ENCODE data around the gene MRI1.
"Not testable (repeated sequence)": the region's sequence is repeated elsewhere in the genome, so short reads cannot be mapped to it uniquely, and the experiment has no call there.

Gene MRI1

DNA sequence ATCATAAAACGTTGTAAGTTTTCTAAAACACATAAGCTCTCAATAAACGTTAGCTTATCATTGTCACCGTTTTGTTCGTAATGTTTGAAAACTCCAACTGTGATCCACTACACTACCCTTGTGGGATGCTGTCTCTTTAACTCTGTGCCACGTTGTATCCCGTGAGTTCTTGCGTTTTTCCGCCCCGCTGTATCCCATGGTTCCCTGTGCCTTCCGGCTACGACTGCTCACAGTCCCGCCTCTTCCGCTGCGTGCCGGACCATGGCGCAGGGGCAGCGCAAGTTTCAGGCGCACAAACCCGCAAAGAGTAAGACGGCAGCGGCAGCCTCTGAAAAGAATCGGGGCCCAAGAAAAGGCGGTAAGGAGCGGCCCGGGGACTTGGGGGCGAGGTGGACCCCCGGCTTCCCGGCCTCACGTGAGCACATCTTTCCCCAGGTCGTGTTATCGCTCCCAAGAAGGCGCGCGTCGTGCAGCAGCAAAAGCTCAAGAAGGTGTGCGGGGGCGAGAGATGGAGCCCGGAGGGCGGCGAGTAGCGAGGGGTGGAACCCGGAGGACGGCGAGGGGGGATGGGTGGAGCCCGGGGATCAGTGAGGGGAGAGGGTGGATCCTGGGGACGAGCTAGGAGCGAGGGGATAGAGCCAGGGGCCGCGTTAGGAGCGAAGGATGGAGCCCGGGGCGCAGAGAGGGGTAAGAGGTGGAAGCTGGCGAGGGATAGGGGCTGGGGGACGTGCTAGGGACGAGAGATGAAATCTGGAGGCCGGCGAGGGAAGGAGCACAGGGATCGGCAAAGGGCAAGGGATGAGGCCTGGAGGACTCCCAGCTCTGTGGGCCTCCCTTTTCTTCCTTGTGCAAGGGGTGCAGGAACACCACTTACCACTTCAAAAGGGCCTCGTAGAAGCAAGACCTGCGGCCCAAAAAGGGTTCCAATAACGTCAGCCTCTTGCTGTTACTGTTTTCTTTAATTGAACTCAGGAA lies 10.2 kb downstream of the MRI1 start, which contains the start of gene C19orf53:
C19orf53 (plus strand) TSS at position 240 of the 975 bp plus-strand sequence; CDS start at position 262, 22 bp downstream.
- ATAC-seq (peak; percentile 100), DNase-seq (peak; percentile 80 to 86)
- H3K4me1 Mint-ChIP-seq: peaks cover 30% of the 10 kb centered on the region
- H3K27ac Mint-ChIP-seq: peak within 1 kb of the TSS; percentile 96 to 97
- no peaks in the 10 kb centered on the region for H3K9me3 Mint-ChIP-seq
- H3K27me3 Mint-ChIP-seq: no peaks in the 10 kb centered on the region
- H3K4me3 Mint-ChIP-seq: peak within 1 kb of the TSS; percentile 94 to 99

DNA sequence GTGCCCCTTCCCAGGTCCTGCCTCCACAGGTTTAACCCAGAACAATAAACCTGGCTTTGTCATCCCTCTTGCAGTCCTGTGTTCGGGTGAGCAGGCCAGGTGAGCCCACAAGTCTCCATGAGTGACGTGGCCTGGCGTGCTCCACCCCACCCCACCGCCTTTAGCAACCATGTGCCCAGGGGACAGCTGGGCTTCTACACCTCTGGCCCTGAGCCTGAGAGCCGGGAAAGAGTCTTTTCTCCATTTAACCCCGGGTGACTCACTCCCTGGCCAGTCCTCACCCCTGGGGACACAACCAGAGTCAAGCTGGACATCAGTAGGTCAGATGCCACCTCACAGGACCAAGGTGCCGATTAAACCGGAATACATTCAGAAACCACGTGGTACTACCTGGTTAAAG lies 14.1 kb downstream of the MRI1 start:
- Mint-ChIP-seq H3K27me3 (no peaks in the 10 kb centered on the region), H3K4me3 (no peak overlapping the region), H3K9me3 (no peaks in the 10 kb centered on the region), H3K4me1 (peaks cover 52% of the 10 kb centered on the region), H3K27ac (peak overlapping the region in 1 of 2 donors; percentile 32)
- no peak for ATAC-seq
- DNase-seq: no peak

DNA sequence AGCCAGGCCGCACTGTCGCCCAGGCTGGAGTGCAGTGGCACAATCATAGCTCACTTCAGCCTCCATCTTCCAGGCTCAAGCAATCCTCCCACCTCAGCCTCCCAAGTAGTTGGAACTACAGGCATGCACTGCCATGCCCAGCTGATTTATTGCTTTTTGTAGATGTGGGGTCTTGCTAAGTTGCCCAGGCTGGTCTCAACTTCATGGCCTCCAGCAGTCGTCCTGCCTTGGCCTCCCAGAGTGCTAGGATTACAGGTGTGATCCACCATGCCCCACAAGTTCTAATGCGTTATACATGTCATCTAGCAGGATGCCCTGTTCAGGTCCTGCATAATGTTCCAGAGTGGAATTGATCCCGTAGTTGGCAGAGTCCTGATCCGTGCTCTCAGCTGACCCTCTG lies 14.5 kb downstream of the MRI1 start:
- H3K27ac Mint-ChIP-seq: peak overlapping the region in 1 of 2 donors; percentile 32
- no peaks in the 10 kb centered on the region for H3K9me3 Mint-ChIP-seq
- no peak for ATAC-seq
- peaks cover 53% of the 10 kb centered on the region for H3K4me1 Mint-ChIP-seq
- DNase-seq: no peak
- H3K27me3 Mint-ChIP-seq: no peaks in the 10 kb centered on the region
- H3K4me3 Mint-ChIP-seq: no peak overlapping the region

DNA sequence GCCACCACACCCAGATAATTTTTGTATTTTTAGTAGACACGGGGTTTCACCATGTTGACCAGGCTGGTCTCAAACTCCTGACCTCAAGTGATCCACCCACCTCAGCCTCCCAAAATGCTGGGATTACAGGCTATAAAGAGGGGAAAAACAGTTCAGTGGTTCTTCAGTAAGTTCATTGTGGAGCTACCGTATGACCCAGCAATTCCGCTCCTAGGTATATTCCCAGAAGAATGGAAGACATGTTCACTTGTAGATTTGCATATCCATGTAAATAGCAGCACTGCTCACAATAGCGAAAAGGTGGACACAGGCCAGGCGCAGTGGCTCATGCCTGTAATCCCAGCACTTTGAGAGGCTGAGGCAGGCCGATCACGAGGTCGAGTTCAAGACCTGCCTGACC lies 15.5 kb downstream of the MRI1 start:
- not testable (repeated sequence) for H3K27ac Mint-ChIP-seq, DNase-seq, ATAC-seq, H3K9me3 Mint-ChIP-seq, H3K4me3 Mint-ChIP-seq, H3K27me3 Mint-ChIP-seq
- H3K4me1 Mint-ChIP-seq: peaks cover 51% of the 10 kb centered on the region

DNA sequence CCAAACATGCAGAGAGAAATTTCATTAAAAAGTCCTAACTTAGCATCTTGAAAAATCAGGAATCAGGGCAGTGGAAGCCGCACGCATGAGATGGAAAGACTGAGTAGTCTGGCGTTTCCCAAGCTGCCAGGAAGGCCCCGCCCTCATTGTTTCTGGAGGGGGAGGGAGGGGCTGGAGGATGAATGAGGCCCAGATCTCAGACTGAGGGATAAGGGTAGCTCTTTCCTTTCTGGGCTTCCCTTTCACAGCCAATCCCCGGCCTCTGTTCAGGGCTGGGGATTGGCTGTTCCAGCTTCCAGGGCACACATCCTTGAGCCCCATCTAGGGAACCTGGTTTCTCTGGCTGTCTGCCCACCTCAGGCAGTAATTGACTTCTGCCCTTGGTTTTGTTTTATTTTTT lies 17.2 kb downstream of the MRI1 start:
- H3K27ac Mint-ChIP-seq: peak overlapping the region in 1 of 2 donors; percentile 40
- ATAC-seq: no peak

DNA sequence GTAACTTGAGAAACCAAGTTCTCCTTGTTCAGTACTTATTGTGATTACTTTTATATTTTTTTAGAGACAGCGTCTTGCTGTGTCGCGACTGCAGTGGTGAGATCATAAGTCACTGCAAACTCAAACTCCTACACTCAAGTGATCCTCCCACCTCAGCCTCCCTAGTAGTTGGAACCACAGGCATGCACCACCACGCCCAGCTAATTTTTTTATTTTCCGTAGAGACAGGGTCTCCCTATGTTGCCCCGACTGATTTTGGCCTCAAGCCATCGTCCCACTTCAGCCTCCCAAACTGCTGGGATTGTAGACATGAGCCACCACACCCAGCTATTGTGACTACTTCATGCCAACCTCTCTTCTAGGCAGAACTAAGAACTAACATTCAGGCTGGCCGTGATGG lies 18.2 kb downstream of the MRI1 start:
- no peak overlapping the region for H3K4me3 Mint-ChIP-seq
- H3K9me3 Mint-ChIP-seq: no peaks in the 10 kb centered on the region
- ATAC-seq: no peak
- no peak for DNase-seq
- H3K4me1 Mint-ChIP-seq: peaks cover 46% of the 10 kb centered on the region
- H3K27me3 Mint-ChIP-seq: no peaks in the 10 kb centered on the region
- H3K27ac Mint-ChIP-seq: peak overlapping the region; percentile 53 to 82

More for the DNA sequence above, 17.2 kb downstream of the MRI1 start:
- Mint-ChIP-seq H3K4me1 (peaks cover 42% of the 10 kb centered on the region), H3K9me3 (no peaks in the 10 kb centered on the region), H3K27me3 (no peaks in the 10 kb centered on the region), H3K4me3 (no peak overlapping the region)
- DNase-seq: no peak

DNA sequence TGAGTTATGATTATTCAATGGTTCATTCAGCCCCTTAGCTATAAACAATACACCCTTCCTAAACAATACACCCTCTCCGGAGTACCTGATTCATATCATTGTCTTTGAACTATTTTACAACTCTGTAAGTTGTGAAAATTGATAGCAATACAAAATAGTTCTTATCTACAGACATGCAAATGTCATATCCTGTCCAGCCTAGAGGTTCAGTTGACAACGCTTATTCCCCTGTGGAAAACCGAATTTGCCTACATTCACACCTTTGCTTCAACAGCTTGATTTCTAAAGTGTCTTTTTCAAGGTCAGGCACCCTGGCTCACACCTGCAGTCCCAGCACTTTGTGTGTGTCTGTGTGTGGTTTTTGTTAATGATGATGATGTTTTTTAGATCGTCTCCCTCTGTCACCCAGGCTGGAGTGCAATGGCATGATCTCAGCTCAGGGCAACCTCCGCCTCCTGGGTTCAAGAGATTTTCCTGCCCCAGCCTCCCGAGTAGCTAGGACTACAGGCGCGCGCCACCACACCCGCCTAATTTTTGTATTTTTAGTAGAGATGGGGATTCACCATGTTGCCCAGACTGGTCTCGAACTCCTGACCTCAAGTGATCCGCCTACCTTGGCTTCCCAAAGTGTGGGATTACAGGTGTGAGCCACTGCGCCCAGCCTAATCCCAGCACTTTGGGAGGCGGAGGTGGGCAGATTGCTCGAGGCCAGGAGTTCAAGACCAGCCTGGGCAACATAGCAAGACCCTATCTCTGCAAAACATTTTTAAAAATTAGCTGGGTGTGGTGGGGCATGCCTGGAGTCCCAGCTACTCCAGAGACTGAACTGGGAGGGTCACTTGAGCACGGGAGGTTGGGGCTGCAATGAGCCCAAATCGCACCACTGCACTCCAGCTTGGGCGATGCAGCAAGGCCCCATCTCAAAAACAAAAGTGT lies 19.5 kb downstream of the MRI1 start:
- no peaks in the 10 kb centered on the region for H3K9me3 Mint-ChIP-seq
- H3K4me3 Mint-ChIP-seq: no peak overlapping the region
- no peak overlapping the region for H3K27ac Mint-ChIP-seq
- no peaks in the 10 kb centered on the region for H3K27me3 Mint-ChIP-seq
- DNase-seq: no peak
- no peak for ATAC-seq
- H3K4me1 Mint-ChIP-seq: peaks cover 55% of the 10 kb centered on the region

DNA sequence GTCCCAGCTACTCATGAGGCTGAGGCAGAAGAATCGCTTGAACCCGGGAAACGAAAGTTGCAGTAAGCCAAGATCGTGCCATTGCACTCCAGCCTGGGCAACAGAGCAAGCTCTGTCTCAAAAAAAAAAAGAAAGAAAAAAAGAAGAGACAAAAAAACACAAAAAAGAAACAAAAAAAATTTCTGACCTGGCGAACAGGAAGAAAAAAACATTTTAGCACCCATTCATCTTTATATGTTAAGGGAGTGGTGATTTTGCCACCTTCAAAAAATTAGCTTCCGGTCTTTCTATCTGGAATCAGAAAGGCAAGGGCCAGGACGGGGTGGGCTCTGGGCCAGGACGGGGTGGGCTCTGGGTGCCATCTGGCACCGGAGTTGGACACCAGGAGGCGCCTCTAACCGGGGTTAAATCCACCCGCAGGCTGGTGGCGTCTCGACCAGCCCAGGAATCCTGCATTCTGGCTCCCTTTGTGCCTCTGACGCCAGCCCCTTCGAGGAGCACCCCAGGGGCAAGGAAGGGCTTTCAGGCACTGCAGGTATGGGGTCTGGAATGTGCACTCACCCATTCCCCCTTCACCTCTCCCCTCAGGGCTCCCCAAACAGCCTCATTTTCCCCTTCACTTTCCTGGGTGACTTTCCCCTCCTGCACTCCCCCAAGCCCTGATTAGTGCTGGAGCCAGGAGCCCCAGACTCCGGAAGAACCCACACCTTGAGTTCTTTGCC lies 20.6 kb downstream of the MRI1 start:
- ATAC-seq: peak; percentile 90
- H3K4me1 Mint-ChIP-seq: peaks cover 60% of the 10 kb centered on the region
- peak; percentile 60 to 75 for DNase-seq
- H3K27ac Mint-ChIP-seq: peak overlapping the region; percentile 55 to 89
- H3K9me3 Mint-ChIP-seq: no peaks in the 10 kb centered on the region
- peak overlapping the region; percentile 68 to 69 for H3K4me3 Mint-ChIP-seq
- no peaks in the 10 kb centered on the region for H3K27me3 Mint-ChIP-seq

DNA sequence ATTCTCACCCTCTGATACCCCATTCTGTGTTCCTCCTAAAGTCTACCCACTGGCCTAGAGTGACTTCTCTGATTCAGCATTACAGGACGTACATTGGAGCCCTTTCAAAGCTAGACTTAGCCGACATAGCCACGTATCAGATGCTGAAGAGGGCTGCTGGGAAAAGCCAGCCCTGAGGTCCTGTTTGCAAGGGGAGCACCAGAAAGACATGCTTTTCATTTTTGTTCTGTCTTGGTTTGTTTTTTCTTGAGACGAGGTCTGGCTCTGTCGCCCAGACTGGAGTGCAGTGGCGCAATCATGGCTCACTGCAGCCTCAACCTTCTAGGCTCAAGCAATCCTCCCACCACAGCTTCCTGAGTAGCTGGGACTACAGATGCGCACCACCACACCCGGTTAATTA lies 24.7 kb downstream of the MRI1 start:
- peaks cover 45% of the 10 kb centered on the region for H3K4me1 Mint-ChIP-seq
- peak overlapping the region in 1 of 2 donors; percentile 65 for H3K27ac Mint-ChIP-seq
- DNase-seq (no peak), ATAC-seq (no peak)
- no peaks in the 10 kb centered on the region for H3K9me3 Mint-ChIP-seq
- H3K4me3 Mint-ChIP-seq: peak overlapping the region; percentile 3 to 31
- no peaks in the 10 kb centered on the region for H3K27me3 Mint-ChIP-seq

DNA sequence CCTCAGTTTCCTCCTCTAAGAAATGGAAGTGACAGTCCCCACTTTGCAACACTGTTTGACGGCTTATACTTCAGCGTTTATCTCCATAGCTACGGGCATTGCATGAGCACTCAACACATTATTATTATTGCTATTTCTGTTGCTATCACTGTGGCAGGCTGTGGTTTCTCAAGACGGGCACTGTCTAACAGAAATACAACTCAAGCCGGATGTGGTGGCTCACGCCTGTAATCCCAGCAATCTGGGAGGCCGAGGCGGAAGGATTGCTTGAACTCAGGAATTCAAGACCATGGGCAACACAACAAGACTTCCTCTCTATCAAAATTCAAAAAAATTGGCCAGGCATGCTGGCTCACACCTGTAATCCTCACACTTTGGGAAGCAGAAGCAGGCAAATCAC lies 26.0 kb downstream of the MRI1 start:
- peaks cover 46% of the 10 kb centered on the region for H3K4me1 Mint-ChIP-seq
- H3K4me3 Mint-ChIP-seq: no peak overlapping the region

DNA sequence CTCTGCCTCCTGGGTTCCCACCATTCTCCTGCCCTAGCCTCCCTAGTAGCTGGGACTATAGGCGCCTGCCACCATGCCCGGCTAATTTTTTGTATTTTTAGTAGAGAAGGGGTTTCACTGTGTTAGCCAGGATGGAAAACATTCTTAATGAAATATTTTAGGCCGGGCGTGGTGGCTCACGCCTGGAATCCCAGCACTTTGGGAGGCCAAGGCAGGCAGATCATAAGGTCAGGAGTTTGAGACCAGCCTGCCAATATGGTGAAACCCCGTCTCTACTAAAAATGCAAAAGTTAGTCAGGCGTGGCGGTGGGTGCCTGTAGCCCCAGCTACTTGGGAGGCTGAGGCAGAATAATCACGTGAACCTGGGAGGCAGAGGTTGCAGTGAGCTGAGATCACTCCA lies 29.0 kb downstream of the MRI1 start:
- H3K9me3 Mint-ChIP-seq, DNase-seq, H3K27ac Mint-ChIP-seq, H3K27me3 Mint-ChIP-seq, H3K4me3 Mint-ChIP-seq, ATAC-seq: not testable (repeated sequence)
- H3K4me1 Mint-ChIP-seq: peaks cover 45% of the 10 kb centered on the region

More for the DNA sequence above, 26.0 kb downstream of the MRI1 start:
- DNase-seq: no peak
- ATAC-seq: no peak
- Mint-ChIP-seq H3K9me3 (no peaks in the 10 kb centered on the region), H3K27me3 (no peaks in the 10 kb centered on the region), H3K27ac (no peak overlapping the region)

DNA sequence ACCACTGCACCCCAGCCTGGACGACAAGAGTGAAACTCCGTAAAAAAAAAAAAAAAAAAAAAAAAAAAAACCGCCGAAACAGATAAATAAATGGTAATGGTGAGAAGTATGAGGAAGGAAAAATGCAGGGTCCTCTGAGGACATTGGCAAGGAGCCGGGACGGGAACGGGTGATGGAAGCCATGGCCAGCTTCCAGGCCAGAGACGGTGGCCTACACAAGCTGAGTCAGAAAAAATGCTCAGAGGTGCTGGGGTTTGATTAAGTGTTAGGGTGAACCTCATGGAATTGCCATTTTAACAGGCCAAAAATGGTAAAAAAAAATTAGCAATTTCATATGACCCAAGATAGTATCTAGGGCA lies 30.1 kb downstream of the MRI1 start:
- ATAC-seq (no peak), DNase-seq (no peak)
- Mint-ChIP-seq H3K4me1 (peaks cover 35% of the 10 kb centered on the region), H3K4me3 (peak overlapping the region; percentile 100), H3K27me3 (no peaks in the 10 kb centered on the region), H3K9me3 (no peaks in the 10 kb centered on the region), H3K27ac (peak overlapping the region in 1 of 2 donors; percentile 99)

DNA sequence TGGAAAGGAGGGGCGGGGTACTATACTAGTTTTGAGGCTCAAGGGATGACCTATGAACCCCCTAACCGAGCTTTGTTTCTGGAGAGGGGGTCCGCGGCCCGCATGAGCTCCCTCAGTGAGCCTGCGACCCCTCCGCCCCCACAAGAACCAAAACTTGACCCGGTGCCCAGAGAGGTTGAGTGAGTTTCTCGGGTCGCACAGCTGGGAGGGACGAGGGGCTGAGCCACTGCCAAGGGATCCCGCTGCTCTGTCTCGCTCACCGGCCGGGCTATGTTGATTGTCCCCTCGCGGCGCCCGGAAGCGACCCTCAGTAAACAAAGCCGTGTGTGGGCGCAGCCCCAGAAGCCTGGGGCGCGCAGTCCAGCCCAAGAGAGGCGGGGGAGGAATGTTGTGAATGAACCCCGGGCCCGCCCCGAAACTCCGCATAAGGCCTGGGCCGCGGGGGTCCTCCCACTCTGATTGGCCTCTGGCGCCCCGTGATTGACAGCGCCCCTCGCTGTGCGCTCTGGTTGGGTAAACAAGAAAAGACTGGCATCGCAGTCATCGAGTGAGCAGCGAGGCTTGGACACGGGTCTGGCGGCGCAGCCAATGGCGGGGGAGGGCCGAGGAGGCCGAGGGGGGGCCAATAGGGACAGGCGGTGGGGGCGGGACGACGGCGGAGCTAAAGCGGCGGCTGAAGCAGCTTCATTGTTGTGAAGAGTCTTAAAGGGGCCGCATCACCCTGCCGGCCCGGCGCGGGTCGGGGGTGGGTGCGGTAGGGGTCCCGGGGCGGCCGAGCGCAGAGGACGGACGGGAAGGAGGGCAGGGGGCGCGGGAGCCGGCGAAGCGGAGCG lies 30.7 kb downstream of the MRI1 start, which contains the start of gene ZSWIM4:
ZSWIM4 (plus strand) TSS at position 687 of the 833 bp plus-strand sequence. CDS start 206 bp downstream, outside the sequence.
- H3K4me1 Mint-ChIP-seq: peaks cover 33% of the 10 kb centered on the region
- H3K27me3 Mint-ChIP-seq: no peaks in the 10 kb centered on the region
- ATAC-seq (peak; percentile 99), DNase-seq (peak; percentile 95 to 98)
- H3K27ac Mint-ChIP-seq: peak within 1 kb of the TSS; percentile 99
- H3K4me3 Mint-ChIP-seq: peak within 1 kb of the TSS; percentile 100
- H3K9me3 Mint-ChIP-seq: no peaks in the 10 kb centered on the region

DNA sequence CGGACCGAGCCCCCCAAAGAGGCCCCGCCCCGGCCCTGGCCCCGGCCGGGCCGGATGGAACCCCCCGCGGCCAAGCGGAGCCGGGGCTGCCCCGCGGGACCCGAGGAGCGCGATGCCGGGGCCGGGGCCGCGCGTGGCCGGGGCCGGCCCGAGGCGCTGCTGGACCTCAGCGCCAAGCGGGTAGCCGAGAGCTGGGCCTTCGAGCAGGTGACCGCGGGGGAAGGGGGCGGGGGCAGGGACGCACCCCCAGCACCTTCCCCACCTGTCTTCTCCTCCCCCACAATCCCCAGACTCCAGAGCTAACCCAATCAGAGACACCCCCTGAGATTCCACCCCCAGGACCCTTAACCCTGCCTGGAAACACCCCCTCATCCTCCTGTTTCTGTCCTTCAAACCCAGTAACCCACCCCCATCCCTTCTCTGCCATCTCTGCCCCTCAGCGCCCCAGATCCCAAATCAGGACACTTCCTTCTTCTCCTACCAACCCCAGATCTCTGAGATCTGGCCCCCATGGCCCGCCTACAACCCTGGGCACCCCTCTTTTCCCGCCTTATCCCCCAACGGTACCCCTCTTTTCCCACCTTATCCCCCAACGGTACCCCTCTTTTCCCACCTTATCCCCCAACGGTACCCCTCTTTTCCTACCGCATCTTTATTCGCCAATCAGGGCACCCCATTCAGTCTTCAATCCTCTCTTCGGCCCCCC lies 31.4 kb downstream of the MRI1 start:
- Mint-ChIP-seq H3K27ac (peak overlapping the region; percentile 30 to 78), H3K4me1 (peaks cover 30% of the 10 kb centered on the region), H3K9me3 (no peaks in the 10 kb centered on the region), H3K27me3 (no peaks in the 10 kb centered on the region), H3K4me3 (peak overlapping the region; percentile 88 to 100)
- ATAC-seq: peak; percentile 53
- peak in 1 of 2 donors; percentile 27 for DNase-seq
